SK-N-SH (cell line): ENCODE data around the gene DNAH7. TPM values are rescaled to one million over a fixed set of nuclear protein-coding genes. Genes with fewer than 3 reads are reported as not detected.

Experiments
- CTCF ChIA-PET: fragments of 300-600, 350-600 bp; formaldehyde crosslinking; extraction: SDS; loops from one replicate; lab custom pipeline; 2021; lab: Yijun Ruan, JAX
- POLR2A ChIA-PET: fragments of 350-600 bp; sonication (Branson Sonifier 250); formaldehyde crosslinking; extraction: SDS; loops from one replicate; lab custom pipeline; 2020; ENCODE audit warnings: antibody characterized with exemption, inconsistent platforms; lab: Yijun Ruan, JAX
- DNase-seq: peaks from one replicate; pipeline ENCODE4 v3.0.0; 2012
- H2AFZ ChIP-seq: fragments of 200-600 bp; sonication (generic); 2 replicates; pipeline ENCODE4 v1.8.1; 2016; ENCODE audit warnings: antibody characterized with exemption, mild to moderate bottlenecking, low read depth
- H3F3A ChIP-seq: fragments of 200-600 bp; sonication (generic); replicated peaks from 2 replicates; pipeline ENCODE3; 2016; ENCODE audit warnings: antibody characterized with exemption, mild to moderate bottlenecking; ENCODE audit not compliant: insufficient read depth
- H3K27ac ChIP-seq, 2 experiments: fragments of 200-500 bp in 1 of 2; fragments of 200-600 bp in 1 of 2; sonication (Bioruptor generic) in 1 of 2; sonication (generic), shearing (Covaris generic) in 1 of 2; 2 replicates each; pipeline versions ENCODE4 v1.5.1 to v1.6.1; 2014 to 2016; ENCODE audit warnings: low read depth in 2 of 2, inconsistent platforms in 1 of 2, low read length in 1 of 2, mild to moderate bottlenecking in 1 of 2, mixed read lengths in 1 of 2
- H3K27me3 ChIP-seq: fragments of 200-600 bp; sonication (generic), shearing (Covaris generic); 2 replicates; pipeline ENCODE4 v1.6.1; 2016; ENCODE audit warnings: mixed run types; ENCODE audit not compliant: insufficient read depth
- H3K36me3 ChIP-seq, 2 experiments: fragments of 200-500 bp in 1 of 2; fragments of 200-600 bp in 1 of 2; sonication (Bioruptor generic) in 1 of 2; sonication (generic) in 1 of 2; replicated peaks in 1 of 2; 2 replicates each; pipeline versions ENCODE3 to v1.5.1; 2014 to 2016; ENCODE audit warnings: low read length in 1 of 2, mild to moderate bottlenecking in 1 of 2; ENCODE audit not compliant: insufficient read depth in 2 of 2, control insufficient read depth in 1 of 2
- H3K4me1 ChIP-seq, 2 experiments: fragments of 200-500 bp in 1 of 2; fragments of 200-600 bp in 1 of 2; sonication (Bioruptor generic) in 1 of 2; sonication (generic), shearing (Covaris generic) in 1 of 2; 2 replicates each; pipeline versions ENCODE4 v1.5.1 to v1.6.1; 2014 to 2016; ENCODE audit warnings: low read depth in 1 of 2, low read length in 1 of 2, mixed run types in 1 of 2; ENCODE audit not compliant: insufficient read depth in 2 of 2, control insufficient read depth in 1 of 2
- H3K4me2 ChIP-seq: fragments of 200-600 bp; sonication (generic), shearing (Covaris generic); 2 replicates; pipeline ENCODE4 v1.6.1; 2017; ENCODE audit warnings: mixed run types
- H3K4me3 ChIP-seq, 2 experiments: fragments of 200-500 bp in 1 of 2; fragments of 200-600 bp in 1 of 2; sonication (Bioruptor generic) in 1 of 2; sonication (generic), shearing (Covaris generic) in 1 of 2; 2 replicates each; pipeline versions ENCODE4 v1.5.1 to v1.8.1; 2014 to 2016; ENCODE audit warnings: low read depth in 2 of 2, inconsistent platforms in 1 of 2, low read length in 1 of 2, mild to moderate bottlenecking in 1 of 2, mixed read lengths in 1 of 2, moderate library complexity in 1 of 2
- H3K79me2 ChIP-seq: fragments of 200-600 bp; sonication (generic); 2 replicates; pipeline ENCODE4 v1.8.1; 2017; ENCODE audit warnings: mild to moderate bottlenecking; ENCODE audit not compliant: insufficient read depth
- H3K9ac ChIP-seq: fragments of 200-600 bp; sonication (generic); 2 replicates; pipeline ENCODE4 v1.6.1; 2017; ENCODE audit warnings: mixed run types
- H3K9me2 ChIP-seq: fragments of 200-600 bp; sonication (generic); 2 replicates; pipeline ENCODE4 v1.6.1; 2017; ENCODE audit warnings: mixed run types
- H3K9me3 ChIP-seq: fragments of 200-600 bp; sonication (generic); 2 replicates; pipeline ENCODE4 v1.6.1; 2017; ENCODE audit warnings: mixed run types, mild to moderate bottlenecking, moderate library complexity
- H4K20me1 ChIP-seq: fragments of 200-600 bp; sonication (generic); 2 replicates; pipeline ENCODE4 v1.6.1; 2017; ENCODE audit warnings: mild to moderate bottlenecking, mixed run types; ENCODE audit not compliant: insufficient read depth
- CHD2 ChIP-seq: fragments of 150-350 bp; IDR thresholded peaks from 2 replicates; pipeline ENCODE4 v1.6.1; 2018; ENCODE audit warnings: low read length; ENCODE audit not compliant: partially characterized antibody
- ELF1 ChIP-seq: IDR thresholded peaks from 2 replicates; pipeline ENCODE4 v1.4.0; 2012
- EZH2phosphoT487 ChIP-seq: fragments of 200-600 bp; sonication (generic); IDR thresholded peaks from 2 replicates; pipeline ENCODE4 v1.6.1; 2017; ENCODE audit warnings: low read depth, mixed run types, mild to moderate bottlenecking, antibody characterized with exemption, moderate library complexity, borderline replicate concordance
- FOXM1 ChIP-seq: IDR thresholded peaks from 2 replicates; pipeline ENCODE4 v1.4.0; 2012; ENCODE audit warnings: low read depth, mild to moderate bottlenecking
- GABPA ChIP-seq: IDR thresholded peaks from 2 replicates; pipeline ENCODE4 v1.4.0; 2012; ENCODE audit warnings: low read depth, mild to moderate bottlenecking
- GATA2 ChIP-seq: sonication (generic); formaldehyde crosslinking; IDR thresholded peaks from 2 replicates; pipeline ENCODE4 v1.5.0; 2020; ENCODE audit warnings: mild to moderate bottlenecking, missing genetic modification reagents
- IRF3 ChIP-seq: fragments of 150-350 bp; IDR thresholded peaks from 2 replicates; pipeline ENCODE4 v1.6.1; 2016; ENCODE audit warnings: mild to moderate bottlenecking, low read depth, low read length
- MAX ChIP-seq: IDR thresholded peaks from 2 replicates; pipeline ENCODE4 v1.4.0; 2012; ENCODE audit warnings: low read depth
- MEF2A ChIP-seq: IDR thresholded peaks from 2 replicates; pipeline ENCODE4 v1.4.0; 2012; ENCODE audit warnings: low read depth, borderline replicate concordance
- MXI1 ChIP-seq: IDR thresholded peaks from 2 replicates; pipeline ENCODE4 v1.6.1; 2012; ENCODE audit warnings: mild to moderate bottlenecking, low read depth, low read length, improper control_type of control experiment
- NRF1 ChIP-seq: IDR thresholded peaks from 2 replicates; pipeline ENCODE4 v1.6.1; 2012; ENCODE audit warnings: low read depth, mild to moderate bottlenecking, low read length
- RAD21 ChIP-seq: IDR thresholded peaks from 2 replicates; pipeline ENCODE4 v1.6.1; 2012; ENCODE audit warnings: mild to moderate bottlenecking, low read length
- RCOR1 ChIP-seq: fragments of 150-350 bp; IDR thresholded peaks from 2 replicates; pipeline ENCODE4 v1.6.1; 2017; ENCODE audit warnings: antibody characterized with exemption, low read length
- RFX5 ChIP-seq: IDR thresholded peaks from 2 replicates; pipeline ENCODE4 v1.6.1; 2012; ENCODE audit warnings: mild to moderate bottlenecking, improper control_type of control experiment, low read length
- SIN3A ChIP-seq: IDR thresholded peaks from 2 replicates; pipeline ENCODE4 v1.6.1; 2012; ENCODE audit warnings: low read depth, mild to moderate bottlenecking, low read length, moderate library complexity, borderline replicate concordance
- SMC3 ChIP-seq: IDR thresholded peaks from 2 replicates; pipeline ENCODE4 v1.6.1; 2012; ENCODE audit warnings: low read depth, low read length, improper control_type of control experiment
- TAF1 ChIP-seq: IDR thresholded peaks from 2 replicates; pipeline ENCODE4 v1.6.1; 2012; ENCODE audit warnings: low read depth, mild to moderate bottlenecking, low read length, moderate library complexity, borderline replicate concordance
- TCF12 ChIP-seq: IDR thresholded peaks from 2 replicates; pipeline ENCODE4 v1.4.0; 2012
- TEAD4 ChIP-seq: IDR thresholded peaks from 2 replicates; pipeline ENCODE4 v1.4.0; 2012; ENCODE audit warnings: mild to moderate bottlenecking, borderline replicate concordance; ENCODE audit not compliant: insufficient read depth
- USF2 ChIP-seq: fragments of 150-350 bp; IDR thresholded peaks from 2 replicates; pipeline ENCODE4 v1.6.1; 2017; ENCODE audit warnings: antibody characterized with exemption, low read length, low read depth, borderline replicate concordance
- ZBTB33 ChIP-seq: IDR thresholded peaks from 2 replicates; pipeline ENCODE4 v1.4.0; 2012; ENCODE audit warnings: low read depth, borderline replicate concordance
- WGBS: methylation state at CpG from one replicate; pipeline ENCODE4 v1.1.6; 2017; ENCODE audit warnings: low lambda C conversion rate; 5-methylcytosine and 5-hydroxymethylcytosine counted together
- polyA plus RNA-seq, 3 experiments: library from polyadenylated mRNA; depleted of rRNA; stranded (reverse); fragments of >200 nt; gene quantifications; 2 replicates each; pipeline ENCODE4 v1.2.3, GENCODE V29; 2012

Gene DNAH7
- polyA plus RNA-seq, 1 of the 3 experiments (the other 2 are of a cell fraction) = 1.2 TPM

- Histone ChIP-seq H3K9me2 (no peaks in the 10 kb centered on the region), H3K36me3 (no peaks in the 10 kb centered on the region), H3K4me3 (no peak overlapping the region), H2AFZ (no peak overlapping the region; the same call in 1 of the 2 replicates), H3K4me1 (no peaks in the 10 kb centered on the region), H4K20me1 (no peaks in the 10 kb centered on the region), H3K9ac (no peak overlapping the region), H3K9me3 (0 out of 2 replicates have a peak, but pooled peaks cover 4% of the 10 kb centered on the region), H3K27me3 (no peaks in the 10 kb centered on the region), H3K27ac (no peak overlapping the region), H3F3A (no peaks in the 10 kb centered on the region), H3K4me2 (no peak overlapping the region), H3K79me2 (no peaks in the 10 kb centered on the region)
- TF ChIP-seq SMC3 = no peak
- no peak for TF ChIP-seq CHD2
- no peak for TF ChIP-seq FOXM1
- TF ChIP-seq RCOR1 = no peak
- TF ChIP-seq NRF1 = no peak
- 71% methylated on average over 2 of the region's 2 CpGs for WGBS
- no peak for DNase-seq
- POLR2A ChIA-PET = no interaction called here
- CTCF ChIA-PET = no interaction called here
Observed at GRCh38 chr2:195768431-195768830, 300.2 kb downstream of the DNAH7 start.

- Histone ChIP-seq H3K9ac (no peak overlapping the region), H2AFZ (no peak overlapping the region), H3F3A (no peaks in the 10 kb centered on the region), H3K4me1 (no peaks in the 10 kb centered on the region), H3K27me3 (no peaks in the 10 kb centered on the region), H3K79me2 (no peaks in the 10 kb centered on the region), H3K4me3 (no peak overlapping the region), H3K4me2 (no peak overlapping the region), H3K9me3 (0 out of 2 replicates have a peak, but pooled peaks cover 4% of the 10 kb centered on the region), H3K9me2 (no peaks in the 10 kb centered on the region), H4K20me1 (no peaks in the 10 kb centered on the region), H3K27ac (no peak overlapping the region), H3K36me3 (no peaks in the 10 kb centered on the region)
- 98% methylated on average over 1 of the region's 1 CpG for WGBS
- ChIA-PET POLR2A (no interaction called here), CTCF (no interaction called here)
- DNase-seq = no peak
- TF ChIP-seq USF2 (no peak), RCOR1 (no peak), NRF1 (no peak), MXI1 (no peak), ZBTB33 (no peak), RFX5 (no peak), FOXM1 (no peak), SMC3 (no peak), GATA2 (no peak), TAF1 (no peak), MEF2A (no peak), EZH2phosphoT487 (no peak), IRF3 (no peak), SIN3A (no peak), ELF1 (no peak), TEAD4 (no peak), GABPA (no peak), TCF12 (no peak), RAD21 (no peak), MAX (no peak)
Observed at GRCh38 chr2:195766691-195767090, 301.9 kb downstream of the DNAH7 start.
